ENCODE measurements around the gene EEFSEC. TPM values are rescaled to one million over a fixed set of nuclear protein-coding genes. Genes with fewer than 3 reads are reported as not detected.

Gene EEFSEC
- total RNA-seq, 1 donor from 2014 or later, result 11.7 TPM

GRCh38 chr3:128242818-128243601 is 89.7 kb downstream of the EEFSEC start:
- DNase-seq (ENCODE audit: low spot score), result no peak

GRCh38 chr3:128243602-128244504 is 90.6 kb downstream of the EEFSEC start:
- no peak for DNase-seq (ENCODE audit: low spot score)

GRCh38 chr3:128245460-128245859 is 92.2 kb downstream of the EEFSEC start:
- no peak for DNase-seq (ENCODE audit: low spot score)

- DNase-seq (ENCODE audit: low spot score), result no peak
Observed at GRCh38 chr3:128247666-128248409, 94.6 kb downstream of the EEFSEC start.

- no peak for DNase-seq (ENCODE audit: low spot score)
Observed at GRCh38 chr3:128252083-128252482, 98.8 kb downstream of the EEFSEC start.

GRCh38 chr3:128253150-128253549 is 99.9 kb downstream of the EEFSEC start:
- DNase-seq (ENCODE audit: low spot score), result no peak

- no peak for DNase-seq (ENCODE audit: low spot score)
Observed at GRCh38 chr3:128254066-128254590, 100.8 kb downstream of the EEFSEC start.

- DNase-seq (ENCODE audit: low spot score), result no peak
Observed at GRCh38 chr3:128254967-128255366, 101.7 kb downstream of the EEFSEC start.

GRCh38 chr3:128256131-128256530 is 102.8 kb downstream of the EEFSEC start:
- DNase-seq (ENCODE audit: low spot score), result no peak

- DNase-seq (ENCODE audit: low spot score), result no peak
Observed at GRCh38 chr3:128257632-128258031, 104.4 kb downstream of the EEFSEC start.

- no peak for DNase-seq (ENCODE audit: low spot score)
Observed at GRCh38 chr3:128260275-128260674, 107.0 kb downstream of the EEFSEC start.

GRCh38 chr3:128262457-128262856 is 109.2 kb downstream of the EEFSEC start:
- DNase-seq (ENCODE audit: low spot score), result no peak

- DNase-seq (ENCODE audit: low spot score), result no peak
Observed at GRCh38 chr3:128263118-128263517, 109.8 kb downstream of the EEFSEC start.

- no peak for DNase-seq (ENCODE audit: low spot score)
Observed at GRCh38 chr3:128263946-128264345, 110.7 kb downstream of the EEFSEC start.

GRCh38 chr3:128266453-128266852 is 113.2 kb downstream of the EEFSEC start:
- DNase-seq (ENCODE audit: low spot score), result no peak

GRCh38 chr3:128267541-128267940 is 114.3 kb downstream of the EEFSEC start:
- no peak for DNase-seq (ENCODE audit: low spot score)

GRCh38 chr3:128269006-128269775 is 115.9 kb downstream of the EEFSEC start:
- no peak for DNase-seq (ENCODE audit: low spot score)

GRCh38 chr3:128269796-128270195 is 116.5 kb downstream of the EEFSEC start:
- DNase-seq (ENCODE audit: low spot score), result no peak

GRCh38 chr3:128270559-128271492 is 117.5 kb downstream of the EEFSEC start:
- no peak for DNase-seq (ENCODE audit: low spot score)

All from mucosa of gallbladder (tissue), 1 donor.